ENCODE results near the gene ZNF407.
A peak's percentile ranks its signal among the peaks of the same experiment; 100 is the strongest.

Gene ZNF407

DNA sequence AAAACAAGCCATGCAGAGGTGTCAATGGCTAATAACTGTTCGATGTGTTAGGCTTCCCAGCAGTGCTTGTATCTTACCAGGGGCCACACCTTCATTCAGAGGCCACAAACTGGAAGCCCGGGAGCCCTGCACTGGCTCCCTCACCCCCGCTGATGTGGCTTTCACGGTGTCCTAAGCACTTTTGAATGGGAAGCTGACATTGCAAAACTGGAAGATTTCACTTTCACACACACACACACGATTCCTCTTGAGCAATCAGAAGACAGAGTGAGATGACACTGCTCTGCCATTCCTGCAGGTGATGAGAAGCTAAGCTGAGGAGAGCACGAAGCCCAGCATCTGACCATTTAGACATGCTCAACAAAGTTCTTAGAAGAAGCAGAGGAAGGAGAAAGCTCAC, 8.6 kb upstream of the ZNF407 start:
- DNase-seq (ENCODE audit: low read depth, low spot score): no peak

DNA sequence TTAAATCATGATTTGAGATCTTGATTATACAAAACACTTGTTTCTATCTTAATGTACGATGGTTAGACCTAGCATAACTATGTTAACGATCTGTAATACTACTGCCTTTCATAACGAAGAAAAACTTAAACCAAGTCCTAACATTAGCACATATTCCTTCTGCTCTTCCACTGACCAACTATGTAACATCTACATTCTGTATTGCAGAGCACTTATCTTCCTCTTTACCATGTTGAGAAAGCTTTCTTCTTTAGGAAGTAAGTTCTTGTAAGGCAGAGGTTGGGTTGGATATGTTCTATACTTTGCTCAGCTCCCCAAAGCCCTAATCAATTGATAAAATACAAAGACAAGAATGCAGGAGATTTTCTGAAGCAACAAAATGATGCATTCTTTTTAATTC, 7.9 kb upstream of the ZNF407 start:
- no peak for DNase-seq (ENCODE audit: low read depth, low spot score)

DNA sequence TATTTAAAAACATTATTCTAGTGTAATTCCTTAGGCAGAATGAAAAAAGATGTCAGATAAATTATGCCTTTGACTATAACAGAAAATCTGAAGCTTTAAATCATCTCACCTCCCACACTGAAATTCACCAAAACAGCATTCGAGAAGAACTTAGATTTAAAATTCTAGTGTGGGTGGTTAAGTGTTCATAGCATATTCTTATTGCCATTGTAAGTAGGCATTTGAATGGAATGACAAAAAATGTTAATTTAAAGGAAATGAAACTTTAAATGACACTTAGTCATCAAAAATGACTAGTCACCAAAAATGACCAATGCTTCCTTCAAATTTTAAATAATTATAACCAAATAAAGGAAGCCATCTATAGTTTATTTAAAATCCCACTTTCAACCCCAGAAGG, 7.0 kb upstream of the ZNF407 start:
- DNase-seq (ENCODE audit: low read depth, low spot score): no peak

DNA sequence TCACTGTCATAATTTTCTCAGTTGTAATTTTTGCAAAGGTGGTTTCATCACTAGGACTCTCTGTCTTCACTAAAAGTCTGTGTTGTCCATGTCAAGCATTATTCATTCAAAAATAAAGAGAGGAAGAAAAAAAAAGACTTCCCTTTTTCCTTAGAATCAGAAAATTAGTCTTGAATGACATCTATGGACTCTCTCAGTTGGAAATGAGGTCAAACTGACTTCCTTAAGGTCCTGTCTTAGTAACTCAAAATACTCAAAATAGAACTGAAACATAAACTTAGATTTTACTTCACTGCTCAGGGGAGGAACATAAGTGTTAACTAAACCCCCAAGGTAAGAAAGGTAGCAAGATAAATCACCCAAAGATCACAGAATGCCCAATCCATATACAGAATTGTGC, 2.2 kb upstream of the ZNF407 start:
- no peak for DNase-seq (ENCODE audit: low read depth, low spot score)

DNA sequence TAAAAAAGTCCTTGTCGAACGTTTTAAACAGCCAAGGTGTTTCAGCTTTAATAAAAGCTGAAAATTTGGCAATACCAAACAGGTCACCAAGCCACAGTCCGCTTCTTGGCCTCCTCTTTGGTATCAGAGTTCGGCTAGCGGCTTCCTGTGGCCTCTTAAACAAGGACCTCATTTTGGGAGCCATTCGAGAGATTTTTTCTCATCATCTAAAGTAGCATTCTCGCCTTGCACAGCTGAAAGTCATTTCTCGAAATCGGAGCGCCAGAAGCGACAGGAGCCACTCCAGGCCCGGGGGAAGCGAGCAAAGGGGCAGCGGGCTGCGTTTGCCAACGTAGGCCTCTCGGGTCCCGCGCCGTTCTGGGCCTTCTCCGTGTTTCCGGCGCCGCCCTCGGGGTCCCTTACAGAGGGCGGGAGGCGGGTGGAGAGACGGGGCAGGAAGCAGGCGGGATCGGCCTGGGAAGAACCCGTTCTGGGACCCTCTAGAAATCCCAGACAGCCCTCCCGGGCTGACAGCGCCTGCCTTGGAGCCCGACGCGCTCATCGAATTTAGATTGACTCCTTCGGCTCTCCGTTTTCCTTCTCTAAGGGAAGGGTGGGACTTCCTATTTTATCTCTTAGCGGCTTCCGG, 522 bp upstream of the ZNF407 start:
- DNase-seq (ENCODE audit: low read depth, low spot score): peak; percentile 40

DNA sequence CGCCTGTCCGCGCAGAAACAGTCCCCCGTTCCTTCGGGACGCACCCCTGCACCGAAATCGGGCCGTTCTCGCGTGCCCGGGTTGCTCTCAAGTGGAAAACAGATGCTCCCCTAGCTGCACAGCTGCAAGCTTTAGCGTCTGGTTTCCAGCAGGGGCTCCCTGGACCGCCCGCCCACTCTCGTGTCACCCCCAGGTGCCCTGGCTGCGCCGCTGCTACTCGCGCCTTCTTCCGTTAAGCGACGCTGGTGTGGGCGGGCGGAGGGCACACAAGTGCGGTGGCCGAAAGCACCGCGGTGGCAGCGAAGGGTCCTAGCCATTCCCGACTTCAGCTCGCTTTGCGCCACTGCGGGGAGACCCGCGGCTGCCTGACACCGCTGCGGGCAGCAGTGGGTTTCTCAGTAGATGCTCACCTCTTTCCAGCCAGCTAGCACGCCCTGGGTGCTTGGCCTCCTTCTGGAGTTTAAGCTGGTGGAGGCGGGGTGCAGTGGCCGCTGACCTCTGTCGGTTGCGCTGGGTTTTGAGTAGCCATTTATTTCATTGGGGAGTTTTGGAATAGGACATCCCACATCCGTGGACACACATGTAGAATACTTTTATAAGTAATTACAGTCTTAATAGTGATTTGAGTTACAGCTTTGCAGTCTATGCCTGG, 806 bp downstream of the ZNF407 start:
- no peak for DNase-seq (ENCODE audit: low read depth, low spot score)

DNA sequence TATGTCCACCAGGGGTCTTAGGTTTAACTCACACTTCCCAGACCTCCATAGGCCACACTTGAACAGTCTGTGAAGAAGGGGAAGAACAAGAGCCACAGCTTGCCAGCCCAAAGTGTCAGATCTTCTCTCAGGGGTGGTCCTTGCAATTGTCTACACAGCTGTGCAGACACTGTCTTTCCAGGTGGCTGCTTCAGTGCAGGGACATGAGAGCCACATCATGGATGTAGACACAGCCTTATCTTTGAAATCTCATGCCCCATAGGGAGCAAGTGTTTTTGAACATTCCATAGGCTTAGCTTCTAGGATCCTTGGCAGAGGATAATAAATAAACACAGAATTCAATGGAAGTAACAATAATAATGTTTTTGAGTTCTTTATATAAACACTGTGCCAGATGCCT, 6.7 kb downstream of the ZNF407 start:
- DNase-seq (ENCODE audit: low read depth, low spot score): no peak

DNA sequence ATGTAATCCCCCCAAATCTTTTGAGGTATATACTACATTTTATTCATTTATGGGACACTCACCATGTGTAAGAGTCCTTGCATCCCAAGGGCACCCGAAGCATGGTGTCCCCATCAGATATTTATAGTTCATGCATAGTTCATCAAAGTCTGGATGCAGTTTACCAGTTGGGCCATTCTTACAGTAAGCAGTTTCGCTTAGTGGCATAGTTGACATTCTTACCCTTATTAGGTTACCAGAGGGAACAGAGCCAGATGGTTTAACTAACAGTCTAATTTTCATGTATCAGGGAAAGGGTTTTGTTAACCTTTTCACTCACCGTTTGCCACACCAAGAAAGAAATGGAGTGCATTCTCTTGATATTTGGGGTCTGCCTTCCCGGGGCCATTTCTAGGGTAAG, 7.1 kb downstream of the ZNF407 start:
- no peak for DNase-seq (ENCODE audit: low read depth, low spot score)

- DNase-seq (ENCODE audit: low read depth, low spot score): no peak
Observed at GRCh38 chr18:74608681-74609080, 11.0 kb downstream of the ZNF407 start.

- no peak for DNase-seq (ENCODE audit: low read depth, low spot score)
Observed at GRCh38 chr18:74609535-74609934, 11.9 kb downstream of the ZNF407 start.

DNA sequence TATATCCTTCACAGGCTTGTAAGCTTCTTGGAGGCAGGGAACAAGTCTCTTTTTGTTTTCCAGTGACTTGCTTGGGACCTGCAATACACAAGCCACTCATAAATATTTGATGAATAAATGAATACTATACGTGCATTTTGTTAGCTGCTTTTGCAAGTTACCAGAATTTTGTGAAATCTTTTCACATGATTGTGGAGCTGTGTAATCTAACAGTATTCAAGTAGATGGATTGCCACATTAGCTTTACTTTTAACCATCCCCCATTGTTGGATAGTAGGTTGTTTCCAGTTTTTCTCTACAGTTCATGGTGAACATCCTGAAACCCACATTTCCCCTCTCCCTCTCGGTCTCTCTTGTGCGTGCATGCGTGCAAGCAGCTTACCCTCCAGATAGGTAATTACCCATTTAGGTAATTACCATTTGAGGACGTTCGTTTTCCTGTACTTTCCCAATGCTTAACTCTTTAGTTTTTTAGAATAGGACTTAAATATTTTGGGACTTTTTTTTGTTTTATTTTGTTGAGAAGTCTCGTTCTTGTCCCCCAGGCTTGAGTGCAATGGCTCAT, 12.5 kb downstream of the ZNF407 start:
- no peak for DNase-seq (ENCODE audit: low read depth, low spot score)

GRCh38 chr18:74610860-74611259, 13.2 kb downstream of the ZNF407 start:
- DNase-seq (ENCODE audit: low read depth, low spot score): no peak

GRCh38 chr18:74611765-74612164, 14.1 kb downstream of the ZNF407 start:
- DNase-seq (ENCODE audit: low read depth, low spot score): no peak

DNA sequence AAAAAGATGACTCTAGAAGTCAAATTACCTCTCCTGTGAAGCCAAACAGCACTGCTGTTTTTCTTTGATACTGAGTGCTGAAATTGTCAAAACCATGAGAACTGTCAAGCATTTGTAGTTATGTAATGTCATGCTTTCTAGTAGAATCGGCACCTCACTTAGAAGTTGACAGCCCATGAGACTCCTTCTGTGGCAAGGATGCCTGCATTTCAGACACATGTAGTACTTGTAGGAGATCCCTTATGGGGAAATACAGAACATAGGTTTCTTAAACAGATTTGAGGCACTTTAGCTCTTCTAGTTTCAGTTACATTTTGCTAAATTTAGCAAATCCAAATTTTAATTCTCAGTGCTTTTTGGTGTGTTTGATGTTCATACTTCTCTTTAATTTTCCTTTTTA, 15.7 kb downstream of the ZNF407 start:
- no peak for DNase-seq (ENCODE audit: low read depth, low spot score)

DNA sequence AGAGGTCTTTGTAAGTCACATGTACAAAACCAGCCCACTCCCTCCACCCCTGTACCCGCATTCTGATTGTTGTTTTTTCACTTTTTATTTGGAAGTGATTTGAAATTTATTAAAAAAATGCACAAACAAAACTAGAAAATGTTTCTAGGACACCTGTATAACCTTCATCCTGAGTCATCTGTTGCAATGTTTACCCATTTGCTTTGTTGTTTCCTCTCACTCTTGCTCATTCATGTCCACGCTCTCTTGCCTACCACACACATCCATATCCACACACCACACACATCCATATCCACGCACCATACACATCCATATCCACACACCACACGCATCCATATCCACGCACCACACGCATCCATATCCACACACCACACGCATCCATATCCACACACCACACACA, 18.8 kb downstream of the ZNF407 start:
- no peak for DNase-seq (ENCODE audit: low read depth, low spot score)

DNA sequence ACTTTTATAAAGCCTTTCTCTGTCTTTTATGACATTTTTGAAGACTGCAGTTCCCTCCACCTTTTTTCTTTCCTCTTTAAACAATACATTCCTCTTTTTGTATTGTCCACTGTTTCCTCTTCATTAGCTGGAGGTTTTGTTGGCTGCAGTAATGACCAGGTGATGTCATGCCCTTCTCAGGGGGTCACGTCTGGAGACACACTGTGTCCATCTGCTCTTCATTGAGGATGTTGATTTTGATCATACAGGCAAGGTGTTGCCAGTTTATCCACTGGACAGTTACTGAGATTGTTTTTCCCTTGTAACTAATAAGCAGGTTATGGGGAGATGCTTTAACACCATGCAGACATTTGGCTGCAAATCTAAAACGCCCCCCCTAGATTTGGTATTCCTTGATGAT, 19.8 kb downstream of the ZNF407 start:
- DNase-seq (ENCODE audit: low read depth, low spot score): no peak

DNA sequence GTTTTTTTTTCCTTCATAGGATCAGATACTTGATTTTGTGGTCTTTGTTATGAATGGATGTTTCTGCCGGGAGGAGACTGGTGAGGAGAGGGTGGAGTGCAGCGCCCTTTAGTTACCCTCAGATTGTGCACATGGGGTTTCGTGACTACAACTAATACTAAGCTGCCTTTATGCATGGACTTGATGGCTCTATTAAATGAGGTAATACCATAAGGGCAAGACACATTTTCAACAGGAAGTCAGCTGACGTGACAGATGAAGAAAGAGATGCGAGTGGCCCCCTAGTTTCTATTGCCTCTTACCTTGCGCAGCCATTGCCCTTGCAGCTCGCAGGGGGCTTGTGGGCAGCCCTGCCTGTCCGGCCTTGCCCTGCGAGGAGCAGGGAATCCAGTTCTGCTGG, 24.4 kb downstream of the ZNF407 start:
- no peak for DNase-seq (ENCODE audit: low read depth, low spot score)

- DNase-seq (ENCODE audit: low read depth, low spot score): no peak
Observed at GRCh38 chr18:74623047-74623816, 25.6 kb downstream of the ZNF407 start.

GRCh38 chr18:74624466-74624865, 26.8 kb downstream of the ZNF407 start:
- DNase-seq (ENCODE audit: low read depth, low spot score): no peak

GRCh38 chr18:74625157-74625556, 27.5 kb downstream of the ZNF407 start:
- no peak for DNase-seq (ENCODE audit: low read depth, low spot score)

DNA sequence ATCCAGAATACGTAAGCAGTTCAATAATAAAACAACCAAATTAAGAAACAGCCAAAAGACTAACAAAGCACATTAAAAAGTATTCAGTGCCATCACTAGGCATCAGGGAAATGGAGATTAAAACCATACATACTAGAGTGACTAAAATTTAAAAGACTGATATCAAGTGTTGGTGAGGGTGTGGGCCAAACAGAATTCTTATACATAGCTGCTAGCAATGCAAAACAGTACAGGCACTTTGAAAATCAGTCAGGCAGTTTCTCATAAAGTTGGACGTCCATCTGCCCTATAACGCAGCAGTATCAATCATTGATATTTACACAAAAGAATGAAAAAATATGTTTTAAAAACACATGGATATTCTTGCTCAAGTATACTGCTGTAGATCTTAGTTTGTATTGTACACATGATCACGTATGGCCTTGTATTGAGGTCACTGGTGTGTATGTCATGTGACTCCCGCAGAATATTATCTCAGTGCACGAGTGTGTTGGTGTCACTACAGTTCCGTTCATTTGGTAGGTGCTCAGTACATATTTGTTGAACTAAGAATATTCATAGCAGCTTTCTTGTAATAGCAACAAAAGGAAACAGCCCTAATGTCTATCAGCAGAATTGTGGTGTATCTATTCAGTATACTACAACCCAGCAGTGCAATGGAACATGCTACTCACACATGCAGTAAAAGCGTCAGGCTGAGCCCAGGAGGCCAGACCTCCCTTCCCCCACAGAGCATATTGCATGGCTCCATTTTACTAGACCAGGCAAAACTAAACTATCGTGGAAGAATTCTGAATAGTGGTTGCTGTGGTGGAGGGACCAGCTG, 28.6 kb downstream of the ZNF407 start:
- DNase-seq (ENCODE audit: low read depth, low spot score): no peak

- no peak for DNase-seq (ENCODE audit: low read depth, low spot score)
Observed at GRCh38 chr18:74630804-74631203, 33.1 kb downstream of the ZNF407 start.

Measured in smooth muscle cell of the brain vasculature (primary cell).